A673 (cell line): Measurements from ENCODE around the gene LYZL4. TPM values are rescaled to one million over a fixed set of nuclear protein-coding genes. Genes with fewer than 3 reads are reported as not detected.

Source experiments
- BruUV-seq: library from RNA; stranded (reverse); fragments of 400-500 nt; replicated peaks from 2 replicates; lab custom pipeline; 2021; lab: Mats Ljungman, UMichigan
- CTCF ChIA-PET: fragments of 300-600 bp; sonication (Branson Sonifier 250); formaldehyde crosslinking; loops from one replicate; lab custom pipeline; 2022; ENCODE audit warnings: antibody characterized with exemption; lab: Charles Lee
- POLR2A ChIA-PET: fragments of 300-600 bp; sonication (Branson Sonifier 250); formaldehyde crosslinking; loops from one replicate; lab custom pipeline; 2022; ENCODE audit warnings: antibody characterized with exemption; ENCODE audit not compliant: low non-redundant PET; lab: Charles Lee
- DNase-seq: peaks from one replicate; pipeline ENCODE4 v3.0.0-alpha.2; 2015; ENCODE audit warnings: low spot score
- H3K27ac ChIP-seq: fragments of 200-600 bp; sonication (generic); 2 replicates; pipeline ENCODE4 v1.5.1; 2016; ENCODE audit warnings: mixed run types, low read depth, mild to moderate bottlenecking, mixed read lengths, antibody characterized with exemption, low read length; ENCODE audit not compliant: poor library complexity, severe bottlenecking
- H3K27me3 ChIP-seq: fragments of 200-600 bp; sonication (generic); replicated peaks from 2 replicates; pipeline ENCODE4 v1.6.1; 2017; ENCODE audit warnings: mixed run types, low read depth, mild to moderate bottlenecking, mixed read lengths, antibody characterized with exemption, low read length; ENCODE audit not compliant: insufficient read depth, poor library complexity
- H3K36me3 ChIP-seq: fragments of 200-600 bp; sonication (generic); 2 replicates; pipeline ENCODE4 v1.6.1; 2016; ENCODE audit warnings: mixed run types, mild to moderate bottlenecking, mixed read lengths, antibody characterized with exemption, low read length; ENCODE audit not compliant: insufficient read depth, poor library complexity, severe bottlenecking
- H3K4me1 ChIP-seq: fragments of 200-600 bp; sonication (generic); 2 replicates; pipeline ENCODE4 v1.6.1; 2017; ENCODE audit warnings: mixed run types, mild to moderate bottlenecking, mixed read lengths, antibody characterized with exemption, low read length; ENCODE audit not compliant: insufficient read depth, poor library complexity, severe bottlenecking
- H3K4me3 ChIP-seq: fragments of 200-600 bp; sonication (generic); 2 replicates; pipeline ENCODE4 v1.5.1; 2016; ENCODE audit warnings: low read depth, mixed run types, mild to moderate bottlenecking, mixed read lengths, low read length; ENCODE audit not compliant: poor library complexity, severe bottlenecking
- H3K9me3 ChIP-seq: fragments of 200-600 bp; sonication (generic); 2 replicates; pipeline ENCODE4 v1.6.1; 2016; ENCODE audit warnings: mixed run types, low read depth, mild to moderate bottlenecking, mixed read lengths, antibody characterized with exemption, low read length; ENCODE audit not compliant: poor library complexity, severe bottlenecking
- CTCF ChIP-seq: fragments of 300-800, 200-600 bp; sonication (generic); conservative IDR thresholded peaks from 2 replicates; pipeline ENCODE4 v1.5.1; 2017; ENCODE audit warnings: low read depth, mild to moderate bottlenecking, antibody characterized with exemption, low read length, moderate library complexity, mixed read lengths
- EZH2 ChIP-seq: fragments of 200-600 bp; sonication (generic); IDR thresholded peaks from 2 replicates; pipeline ENCODE4 v1.6.1; 2017; ENCODE audit warnings: borderline replicate concordance, low read depth, mild to moderate bottlenecking, mixed read lengths, antibody characterized with exemption, low read length; ENCODE audit not compliant: poor library complexity, severe bottlenecking
- intact Hi-C: fragments of 100-400 bp; cut with micrococcal nuclease; formaldehyde crosslinking; loops from one replicate; pipeline ENCODE4 v1.10.0; 2022; ENCODE audit not compliant: unreplicated experiment
- total RNA-seq: library from RNA; stranded (reverse); gene quantifications from 2 replicates; pipeline ENCODE4 v1.2.3, GENCODE V29; 2021

LYZL4 gene
- total RNA-seq, 1 experiment from 2014 or later: not detected

DNA sequence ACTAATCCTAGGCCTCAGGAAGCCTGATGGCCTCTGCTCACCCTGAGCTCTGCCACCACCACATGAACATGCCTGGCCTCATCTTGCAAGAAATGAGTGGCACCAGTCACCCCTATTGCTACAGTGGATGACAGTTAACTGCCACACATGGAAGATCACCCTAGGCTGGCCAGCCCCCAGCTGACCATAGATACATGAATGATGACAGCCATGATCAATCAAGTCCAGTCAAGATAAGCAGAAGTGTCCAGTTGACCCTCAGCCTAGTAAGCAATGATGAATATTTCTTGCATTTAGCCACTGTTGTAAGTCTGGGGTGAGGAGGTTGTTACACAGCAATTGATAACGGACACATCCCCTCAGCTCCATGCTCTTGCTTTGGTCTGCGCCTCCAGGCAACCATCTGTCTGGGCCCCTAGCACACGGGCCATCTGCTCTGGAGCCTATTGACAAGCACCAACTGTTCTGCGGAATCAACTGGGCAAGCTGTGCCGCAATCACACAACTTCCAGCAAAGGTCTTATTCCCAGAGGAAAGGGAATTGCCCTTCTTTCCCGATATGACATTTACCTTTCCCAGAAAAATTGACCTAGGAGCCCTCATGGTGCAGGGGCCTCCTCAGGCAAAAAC is 2.2 kb upstream of the LYZL4 start:
- Histone ChIP-seq H3K4me3 (no peak overlapping the region), H3K9me3 (no peaks in the 10 kb centered on the region), H3K27ac (no peak overlapping the region), H3K27me3 (no peaks in the 10 kb centered on the region), H3K4me1 (no peaks in the 10 kb centered on the region), H3K36me3 (no peaks in the 10 kb centered on the region)
- ChIA-PET POLR2A (no interaction called here), CTCF (no interaction called here)
- no peak for TF ChIP-seq CTCF
- TF ChIP-seq EZH2: no peak
- BruUV-seq: no TSS peak
- DNase-seq: no peak
- intact Hi-C loops: no loop called here

- no peak overlapping the region for H3K4me3 ChIP-seq
- BruUV-seq: no TSS peak
- no peaks in the 10 kb centered on the region for H3K27me3 ChIP-seq
- no peak for TF ChIP-seq EZH2
- no peak for TF ChIP-seq CTCF
- H3K9me3 ChIP-seq: no peaks in the 10 kb centered on the region
- CTCF ChIA-PET: no interaction called here
- no peak overlapping the region for H3K27ac ChIP-seq
- no peaks in the 10 kb centered on the region for H3K36me3 ChIP-seq
- H3K4me1 ChIP-seq: no peaks in the 10 kb centered on the region
- intact Hi-C loops: no loop called here
- POLR2A ChIA-PET: no interaction called here
- DNase-seq: no peak
Measured at GRCh38 chr3:42411429-42411828, 1.0 kb upstream of the LYZL4 start.

DNA sequence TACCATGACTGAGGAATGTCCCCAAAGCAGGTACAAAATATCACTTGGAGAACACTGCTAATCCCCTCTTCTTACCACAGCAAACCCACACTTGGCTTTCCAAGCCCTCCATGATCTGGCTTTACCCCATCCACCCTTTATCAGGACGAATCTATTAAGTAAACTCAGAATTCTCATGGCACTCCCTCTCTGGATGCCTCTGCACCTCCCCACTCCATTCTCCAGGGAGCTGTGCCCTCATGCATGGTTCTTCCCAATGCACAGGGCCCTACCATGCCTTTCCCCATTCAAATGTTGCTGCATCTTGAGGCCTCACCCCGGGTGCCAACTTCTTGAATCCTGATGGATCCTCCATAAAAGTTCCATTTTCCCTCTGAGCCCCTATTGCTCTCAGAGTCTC is 2.3 kb downstream of the LYZL4 start:
- CTCF ChIA-PET: no interaction called here

More for the DNA sequence above, 2.3 kb downstream of the LYZL4 start:
- no TSS peak for BruUV-seq
- DNase-seq: no peak
- Histone ChIP-seq H3K4me3 (no peak overlapping the region), H3K36me3 (no peaks in the 10 kb centered on the region), H3K9me3 (no peaks in the 10 kb centered on the region), H3K27ac (no peak overlapping the region), H3K27me3 (no peaks in the 10 kb centered on the region), H3K4me1 (no peaks in the 10 kb centered on the region)
- POLR2A ChIA-PET: no interaction called here
- intact Hi-C loops: no loop called here
- TF ChIP-seq EZH2 (no peak), CTCF (no peak)
